Spleen (tissue), 7 donors: ENCODE measurements around the gene ITPK1.

Source experiments
- CTCF ChIP-seq, 11 experiments: fragments of 200-600 bp in 7 of 11; fragments of 450-650 bp in 4 of 11; sonication (generic) in 4 of 11; IDR thresholded peaks in 8 of 11; conservative IDR thresholded peaks in 3 of 11; 1 replicate in 7 of 11; 2 replicates in 4 of 11; pipeline versions ENCODE4 v1.4.0 to v1.8.0; 2016 to 2021; ENCODE audit warnings: antibody characterized with exemption in 11 of 11, inconsistent platforms in 4 of 11, mild to moderate bottlenecking in 1 of 11
- POLR2AphosphoS5 ChIP-seq, 3 donors: sonication (generic); formaldehyde crosslinking; IDR thresholded peaks; one replicate each; pipeline ENCODE4 v1.5.1; 2017; ENCODE audit warnings: antibody characterized with exemption in 3 of 3
- donor health status: DM: no; HTN: no; CAD: no; lungs with moderate emphysema.
- donor health status: DM: no; HTN: no; CAD: no.
- donor health status: DM: no; HTN: no; CAD: no.

- TF ChIP-seq CTCF (IDR thresholded peaks at IDR 0.05 in 8 of 11, conservative IDR thresholded peaks at IDR 0.05 in 3 of 11) (no peak), POLR2AphosphoS5 (IDR thresholded peaks at IDR 0.05) (no peak)
Observed at GRCh38 chr14:93047661-93048060, 68.1 kb downstream of the ITPK1 start.
